ENCODE data around the gene SORCS2.

Gene SORCS2

GRCh38 chr4:7412554-7412912 is 220.2 kb downstream of the SORCS2 start:
- no peak for TF ChIP-seq CTCF (conservative IDR thresholded peaks at IDR 0.05)
- no peak overlapping the region for H3K27ac ChIP-seq

- H3K27ac ChIP-seq = no peak overlapping the region
- TF ChIP-seq CTCF (conservative IDR thresholded peaks at IDR 0.05) = no peak
These were observed 221.7 kb downstream of the SORCS2 start for GRCh38 chr4:7414046-7414445.

- TF ChIP-seq CTCF (conservative IDR thresholded peaks at IDR 0.05) = no peak
- no peak overlapping the region for H3K27ac ChIP-seq
These were observed 222.6 kb downstream of the SORCS2 start for GRCh38 chr4:7414736-7415510.

- H3K27ac ChIP-seq = no peak overlapping the region
- TF ChIP-seq CTCF (conservative IDR thresholded peaks at IDR 0.05) = no peak
These were observed 223.8 kb downstream of the SORCS2 start for GRCh38 chr4:7415927-7416686.

- H3K27ac ChIP-seq = no peak overlapping the region
- no peak for TF ChIP-seq CTCF (conservative IDR thresholded peaks at IDR 0.05)
These were observed 224.6 kb downstream of the SORCS2 start for GRCh38 chr4:7416745-7417432.

GRCh38 chr4:7417639-7418038 is 225.3 kb downstream of the SORCS2 start:
- TF ChIP-seq CTCF (conservative IDR thresholded peaks at IDR 0.05) = no peak
- H3K27ac ChIP-seq = no peak overlapping the region
